Measurements from ENCODE around the gene ILF2.

GRCh38 chr1:153612755-153613331 lies 58.0 kb downstream of the ILF2 start, which contains the start of gene S100A16:
- TF ChIP-seq, protein P1, sequence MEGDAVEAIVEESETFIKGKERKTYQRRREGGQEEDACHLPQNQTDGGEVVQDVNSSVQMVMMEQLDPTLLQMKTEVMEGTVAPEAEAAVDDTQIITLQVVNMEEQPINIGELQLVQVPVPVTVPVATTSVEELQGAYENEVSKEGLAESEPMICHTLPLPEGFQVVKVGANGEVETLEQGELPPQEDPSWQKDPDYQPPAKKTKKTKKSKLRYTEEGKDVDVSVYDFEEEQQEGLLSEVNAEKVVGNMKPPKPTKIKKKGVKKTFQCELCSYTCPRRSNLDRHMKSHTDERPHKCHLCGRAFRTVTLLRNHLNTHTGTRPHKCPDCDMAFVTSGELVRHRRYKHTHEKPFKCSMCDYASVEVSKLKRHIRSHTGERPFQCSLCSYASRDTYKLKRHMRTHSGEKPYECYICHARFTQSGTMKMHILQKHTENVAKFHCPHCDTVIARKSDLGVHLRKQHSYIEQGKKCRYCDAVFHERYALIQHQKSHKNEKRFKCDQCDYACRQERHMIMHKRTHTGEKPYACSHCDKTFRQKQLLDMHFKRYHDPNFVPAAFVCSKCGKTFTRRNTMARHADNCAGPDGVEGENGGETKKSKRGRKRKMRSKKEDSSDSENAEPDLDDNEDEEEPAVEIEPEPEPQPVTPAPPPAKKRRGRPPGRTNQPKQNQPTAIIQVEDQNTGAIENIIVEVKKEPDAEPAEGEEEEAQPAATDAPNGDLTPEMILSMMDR (conservative IDR thresholded peaks at IDR 0.05; ENCODE audit: low read length) = no peak
- no peak for TF ChIP-seq EZH2phosphoT487 (IDR thresholded peaks at IDR 0.05; ENCODE audit: borderline replicate concordance, low read depth, low read length)

Measured in OCI-LY7 (cell line).